ENCODE data around the gene LY86.

DNA sequence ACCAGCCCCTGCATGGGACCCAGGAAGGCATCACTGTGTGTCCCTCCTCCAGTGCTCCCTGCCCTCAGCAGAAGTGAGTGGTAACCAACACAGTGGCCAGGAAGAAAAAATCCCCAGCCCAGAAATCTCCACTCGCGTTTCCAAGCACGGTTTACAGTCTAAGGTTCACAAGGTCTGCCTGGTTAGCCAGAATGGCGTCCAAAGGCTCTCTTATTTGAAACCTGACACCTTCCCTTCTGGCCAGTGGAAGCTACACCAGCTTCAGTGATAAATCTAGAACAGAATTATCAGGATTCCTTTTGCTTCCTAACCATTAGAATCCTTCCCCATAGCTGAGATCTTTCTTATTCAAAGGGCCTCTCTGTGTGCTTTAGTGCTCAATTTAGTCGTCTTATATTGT, 9.2 kb downstream of the LY86 start:
- no peak for TF ChIP-seq POLR2AphosphoS5 (IDR thresholded peaks at IDR 0.05; ENCODE audit: low read depth, low read length)
- TF ChIP-seq POLR2A (IDR thresholded peaks at IDR 0.05; ENCODE audit: low read depth, low read length): no peak
